ENCODE data around the gene PTCH2.
A peak's percentile ranks its signal among the peaks of the same experiment; 100 is the strongest.
"Not testable (repeated sequence)": the region's sequence is repeated elsewhere in the genome, so short reads cannot be mapped to it uniquely, and the experiment has no call there.

The PTCH2 gene

GRCh38 chr1:44803312-44804095 is 39.5 kb downstream of the PTCH2 start:
- no peak for DNase-seq (ENCODE audit: low read depth in 3 of 3)

- DNase-seq (ENCODE audit: low read depth in 3 of 3), result no peak
Measured at GRCh38 chr1:44803062-44803311, 40.1 kb downstream of the PTCH2 start.

GRCh38 chr1:44802306-44803061 is 40.6 kb downstream of the PTCH2 start:
- no peak for DNase-seq (ENCODE audit: low read depth in 3 of 3)

GRCh38 chr1:44801491-44802305 is 41.4 kb downstream of the PTCH2 start:
- no peak for DNase-seq (ENCODE audit: low read depth in 3 of 3)

GRCh38 chr1:44799770-44800584 is 43.1 kb downstream of the PTCH2 start, which contains the start of gene PLK3:
PLK3 (plus strand) TSS chr1:44800377; CDS start chr1:44800464, 87 bp downstream.
- DNase-seq (ENCODE audit: low read depth in 3 of 3), result peak; percentile 96 to 100 (median 97)

- no peak for DNase-seq (ENCODE audit: low read depth in 3 of 3)
Measured at GRCh38 chr1:44798481-44799365, 44.3 kb downstream of the PTCH2 start.

GRCh38 chr1:44797886-44798285 is 45.2 kb downstream of the PTCH2 start:
- DNase-seq (ENCODE audit: low read depth in 3 of 3), result not testable (repeated sequence)

GRCh38 chr1:44792736-44793502 is 50.1 kb downstream of the PTCH2 start:
- DNase-seq (ENCODE audit: low read depth in 3 of 3), result no peak

- no peak for DNase-seq (ENCODE audit: low read depth in 3 of 3)
Measured at GRCh38 chr1:44790968-44791801, 51.9 kb downstream of the PTCH2 start.

GRCh38 chr1:44788120-44788860 is 54.8 kb downstream of the PTCH2 start, which contains the start of gene BEST4:
BEST4 (minus strand) TSS chr1:44788170; CDS start chr1:44787705, 465 bp downstream.
- no peak for DNase-seq (ENCODE audit: low read depth in 3 of 3)

GRCh38 chr1:44787506-44787905 is 55.5 kb downstream of the PTCH2 start:
- DNase-seq (ENCODE audit: low read depth in 3 of 3), result no peak

- DNase-seq (ENCODE audit: low read depth in 3 of 3), result no peak
Measured at GRCh38 chr1:44786841-44787426, 56.1 kb downstream of the PTCH2 start.

GRCh38 chr1:44786138-44786840 is 56.8 kb downstream of the PTCH2 start:
- DNase-seq (ENCODE audit: low read depth in 3 of 3), result peak; percentile 51 to 68 (median 64)

- no peak for DNase-seq (ENCODE audit: low read depth in 3 of 3)
Measured at GRCh38 chr1:44785501-44786137, 57.4 kb downstream of the PTCH2 start.

- DNase-seq (ENCODE audit: low read depth in 3 of 3), result no peak
Measured at GRCh38 chr1:44785029-44785380, 58.0 kb downstream of the PTCH2 start.
